K562 (cell line): Measurements from ENCODE around the gene EFCAB12. TPM values are rescaled to one million over a fixed set of nuclear protein-coding genes. Genes with fewer than 3 reads are reported as not detected.
A peak's percentile ranks its signal among the peaks of the same experiment; 100 is the strongest.

Source experiments
- ARID1B ChIP-seq: fragments of 450-650 bp; IDR thresholded peaks from 2 replicates; pipeline ENCODE4 v1.6.1; 2016; ENCODE audit warnings: antibody characterized with exemption, mild to moderate bottlenecking, inconsistent platforms
- BMI1 ChIP-seq: fragments of 150-350 bp; IDR thresholded peaks from 2 replicates; pipeline ENCODE4 v1.6.1; 2014; ENCODE audit warnings: low read length
- CBFA2T3 ChIP-seq: fragments of 450-650 bp; IDR thresholded peaks from 2 replicates; pipeline ENCODE4 v1.6.1; 2017
- CBFB ChIP-seq: sonication (generic); formaldehyde crosslinking; IDR thresholded peaks from 2 replicates; pipeline ENCODE4 v1.4.0; 2020; ENCODE audit warnings: mild to moderate bottlenecking, missing genetic modification reagents
- E2F1 ChIP-seq: sonication (generic); formaldehyde crosslinking; IDR thresholded peaks from 2 replicates; pipeline ENCODE4 v1.8.1; 2023; ENCODE audit warnings: mild to moderate bottlenecking, missing genetic modification reagents, moderate library complexity
- ELF1 ChIP-seq: fragments of 200-800 bp; sonication (Bioruptor generic); IDR thresholded peaks from 2 replicates; pipeline ENCODE4 v1.6.1; 2016; ENCODE audit warnings: missing genetic modification characterization, missing compliant biosample characterization
- HNRNPLL ChIP-seq: fragments of 200-400 bp; formaldehyde crosslinking; IDR thresholded peaks from 2 replicates; pipeline ENCODE4 v1.6.1; 2017; ENCODE audit warnings: low read length, low read depth, mild to moderate bottlenecking; ENCODE audit not compliant: poor library complexity, severe bottlenecking
- HOXB6 ChIP-seq: fragments of 250-450 bp; sonication (Bioruptor Pico); IDR thresholded peaks from 2 replicates; pipeline ENCODE4 v1.5.1; 2022; ENCODE audit warnings: mild to moderate bottlenecking, borderline replicate concordance
- ID3 ChIP-seq, 2 experiments: fragments of 250-450 bp in 1 of 2; fragments of 450-650 bp in 1 of 2; sonication (Bioruptor Pico) in 1 of 2; IDR thresholded peaks; 2 replicates each; pipeline versions ENCODE4 v1.6.1 to v1.8.0; 2016 to 2021; ENCODE audit warnings: mild to moderate bottlenecking in 2 of 2, moderate library complexity in 2 of 2, missing compliant biosample characterization in 1 of 2, missing genetic modification characterization in 1 of 2
- KLF16 ChIP-seq: IDR thresholded peaks from 2 replicates; pipeline ENCODE4 v1.6.1; 2016; ENCODE audit warnings: antibody characterized with exemption
- MITF ChIP-seq: IDR thresholded peaks from 2 replicates; pipeline ENCODE4 v1.6.1; 2014; ENCODE audit warnings: antibody characterized with exemption
- PCBP2 ChIP-seq: fragments of 200-400 bp; formaldehyde crosslinking; IDR thresholded peaks from 2 replicates; pipeline ENCODE4 v1.6.1; 2018; ENCODE audit warnings: low read length, low read depth, mild to moderate bottlenecking, moderate library complexity; ENCODE audit not compliant: poor library complexity, severe bottlenecking
- REST ChIP-seq, 2 experiments: fragments of 450-650 bp; formaldehyde crosslinking in 1 of 2; IDR thresholded peaks; 2 replicates each; pipeline versions ENCODE4 v1.4.0 to v1.6.1; 2014 to 2020; ENCODE audit warnings: mild to moderate bottlenecking in 2 of 2, borderline replicate concordance in 1 of 2, low read depth in 1 of 2
- SMAD3 ChIP-seq: fragments of 450-650 bp; formaldehyde crosslinking; conservative IDR thresholded peaks from 2 replicates; pipeline ENCODE4 v1.4.0; 2020; ENCODE audit warnings: mild to moderate bottlenecking
- polyA plus RNA-seq, 8 experiments: library from polyadenylated mRNA; depleted of rRNA in 4 of 8; stranded (reverse) in 5 of 8; unstranded in 3 of 8; fragments of >200 nt; fragmentation: Nextera tagmentation in 2 of 8; fragmentation: Illumina TruSeq in 1 of 8; extraction: Ambion mirVana in 2 of 8; extraction: Trizol in 1 of 8; gene quantifications; 2 replicates each; pipeline versions ENCODE4 v1.2.1 to v1.2.3, GENCODE V29; 2011 to 2014; ENCODE audit warnings: inconsistent platforms in 1 of 8, missing spikeins in 1 of 8
- total RNA-seq, 7 experiments: library from RNA; depleted of rRNA in 6 of 7; stranded (reverse); fragments of >200 nt in 6 of 7; fragmentation: Illumina TruSeq in 2 of 7; extraction: Trizol in 2 of 7; gene quantifications; 2 replicates each; pipeline versions ENCODE4 v1.2.1 to v1.2.3, GENCODE V29; 2011 to 2021; ENCODE audit warnings: low replicate concordance in 1 of 7

EFCAB12 gene
- total and polyA plus RNA-seq, 9 of the 15 experiments (the other 6 are each of a cell fraction or from before 2014, with no cell fraction given): 0.08 to 0.95 (median 0.56) TPM; not detected in 1

GRCh38 chr3:129399145-129399894 is 29.1 kb downstream of the EFCAB12 start (continued):
- no peak; the same call in 1 of the 2 replicates for TF ChIP-seq REST (IDR thresholded peaks at IDR 0.05; ENCODE audit: borderline replicate concordance)
- TF ChIP-seq REST (CRISPR knock-in tag; IDR thresholded peaks at IDR 0.05; ENCODE audit: low read depth): no peak
- no peak for TF ChIP-seq MITF
- TF ChIP-seq ID3 (CRISPR knock-in tag; IDR thresholded peaks at IDR 0.05): no peak
- no peak for TF ChIP-seq ID3 (tag; IDR thresholded peaks at IDR 0.05)
- no peak for TF ChIP-seq CBFB (CRISPR knock-in tag)
- no peak for TF ChIP-seq HOXB6 (CRISPR knock-in tag)
- no peak for TF ChIP-seq SMAD3 (CRISPR knock-in tag)
- no peak for TF ChIP-seq KLF16
- TF ChIP-seq BMI1: no peak
- TF ChIP-seq HNRNPLL: no peak
- no peak for TF ChIP-seq E2F1 (CRISPR knock-in tag)
- 0 out of 2 replicates have a peak, but pooled peaks have one; percentile 9 for TF ChIP-seq ARID1B
- TF ChIP-seq PCBP2: no peak
- peak; percentile 100 for TF ChIP-seq ELF1 (tag)
- TF ChIP-seq CBFA2T3: no peak
